CD14-positive monocyte (primary cell): ENCODE data around the gene FAT1. TPM values are rescaled to one million over a fixed set of nuclear protein-coding genes. Genes with fewer than 3 reads are reported as not detected.

Source experiments
- DNase-seq, 3 donors: peaks; one replicate each; pipeline ENCODE4 v3.0.0-alpha.2; 2011 to 2022
- H2AFZ ChIP-seq: 2 replicates; pipeline ENCODE4 v1.6.0; 2012; ENCODE audit warnings: mild to moderate bottlenecking, low read depth, low read length, inconsistent platforms; ENCODE audit not compliant: insufficient read depth, poor library complexity, severe bottlenecking
- H3K27ac ChIP-seq, 2 donors: 1 replicate in 1 of 2; 2 replicates in 1 of 2; pipeline ENCODE4 v1.5.1; 2012 to 2013; ENCODE audit warnings: low read length in 2 of 2, control low read depth in 1 of 2, inconsistent platforms in 1 of 2, low read depth in 1 of 2, mild to moderate bottlenecking in 1 of 2
- H3K27me3 ChIP-seq, 2 donors: one replicate each; pipeline versions ENCODE4 v1.6.0 to v1.6.1; 2011 to 2013; ENCODE audit warnings: low read length in 2 of 2; ENCODE audit not compliant: control insufficient read depth in 2 of 2, insufficient read depth in 2 of 2
- H3K36me3 ChIP-seq, 2 donors: replicated peaks in 1 of 2; 1 replicate in 1 of 2; 2 replicates in 1 of 2; pipeline versions ENCODE4 v1.5.1 to v1.6.1; 2012 to 2013; ENCODE audit warnings: low read length in 2 of 2, control low read depth in 1 of 2, inconsistent platforms in 1 of 2, mild to moderate bottlenecking in 1 of 2; ENCODE audit not compliant: insufficient read depth in 2 of 2, control insufficient read depth in 1 of 2
- H3K4me1 ChIP-seq, 2 donors: 1 replicate in 1 of 2; 2 replicates in 1 of 2; pipeline versions ENCODE4 v1.5.1 to v1.6.1; 2012 to 2013; ENCODE audit warnings: low read length in 2 of 2, control low read depth in 1 of 2, inconsistent platforms in 1 of 2, mild to moderate bottlenecking in 1 of 2, moderate library complexity in 1 of 2; ENCODE audit not compliant: insufficient read depth in 2 of 2, control insufficient read depth in 1 of 2
- H3K4me2 ChIP-seq: replicated peaks from 2 replicates; pipeline ENCODE3; 2012; ENCODE audit warnings: low read length, moderate library complexity, mild to moderate bottlenecking; ENCODE audit not compliant: poor library complexity, severe bottlenecking; ENCODE audit errors: extremely low read depth
- H3K4me3 ChIP-seq, 3 experiments: fragments of 200-600 bp in 1 of 3; sonication (generic) in 1 of 3; replicated peaks in 1 of 3; 1 replicate in 2 of 3; 2 replicates in 1 of 3; pipeline ENCODE4 v1.5.1; 2011 to 2013; ENCODE audit warnings: low read length in 3 of 3, mild to moderate bottlenecking in 3 of 3, control low read depth in 2 of 3, low read depth in 2 of 3, inconsistent platforms in 1 of 3, moderate library complexity in 1 of 3
- H3K79me2 ChIP-seq: 2 replicates; pipeline ENCODE4 v1.6.0; 2012; ENCODE audit warnings: mild to moderate bottlenecking, control low read depth, inconsistent platforms, low read length, moderate library complexity; ENCODE audit not compliant: insufficient read depth
- H3K9ac ChIP-seq: 2 replicates; pipeline ENCODE4 v1.6.0; 2017; ENCODE audit warnings: low read length, mild to moderate bottlenecking; ENCODE audit not compliant: insufficient read depth, poor library complexity, severe bottlenecking
- H3K9me3 ChIP-seq, 2 donors: replicated peaks in 1 of 2; 1 replicate in 1 of 2; 2 replicates in 1 of 2; pipeline versions ENCODE4 v1.5.1 to v1.6.1; 2012 to 2013; ENCODE audit warnings: low read length in 2 of 2, control low read depth in 1 of 2; ENCODE audit not compliant: control insufficient read depth in 1 of 2, insufficient read depth in 1 of 2
- H4K20me1 ChIP-seq: 2 replicates; pipeline ENCODE4 v1.6.0; 2012; ENCODE audit warnings: mild to moderate bottlenecking, low read length, control low read depth, moderate library complexity; ENCODE audit not compliant: insufficient read depth
- H3K27ac Mint-ChIP-seq, 7 donors: one replicate each; pipeline ENCODE4 v1.8.0; 2020; ENCODE audit warnings: mild to moderate bottlenecking in 7 of 7, mixed read lengths in 7 of 7, moderate library complexity in 6 of 7, inconsistent platforms in 2 of 7
- H3K27me3 Mint-ChIP-seq, 3 donors: one replicate each; pipeline ENCODE4 v1.8.0; 2021 to 2022; ENCODE audit warnings: low read depth in 3 of 3, mild to moderate bottlenecking in 3 of 3, mixed read lengths in 3 of 3, moderate library complexity in 3 of 3, inconsistent platforms in 1 of 3
- H3K36me3 Mint-ChIP-seq, 2 donors: one replicate each; pipeline ENCODE4 v1.8.0; 2020; ENCODE audit warnings: mixed read lengths in 2 of 2, inconsistent platforms in 1 of 2, mild to moderate bottlenecking in 1 of 2
- H3K4me1 Mint-ChIP-seq: one replicate; pipeline ENCODE4 v1.8.0; 2020; ENCODE audit warnings: mild to moderate bottlenecking, mixed read lengths
- H3K4me3 Mint-ChIP-seq, 2 donors: one replicate each; pipeline ENCODE4 v1.8.0; 2020; ENCODE audit warnings: mild to moderate bottlenecking in 2 of 2, mixed read lengths in 2 of 2, moderate library complexity in 1 of 2
- H3K9me3 Mint-ChIP-seq, 7 donors: one replicate each; pipeline ENCODE4 v1.8.0; 2020 to 2022; ENCODE audit warnings: mixed read lengths in 7 of 7, mild to moderate bottlenecking in 6 of 7, moderate library complexity in 6 of 7, inconsistent platforms in 2 of 7
- CTCF ChIP-seq: fragments of 200-600 bp; IDR thresholded peaks from one replicate; pipeline ENCODE4 v1.8.0; 2022; ENCODE audit warnings: antibody characterized with exemption, mild to moderate bottlenecking
- WGBS: methylation state at CpG from one replicate; pipeline ENCODE4 v1.1.5; 2013; ENCODE audit warnings: missing lambda C conversion rate; ENCODE audit not compliant: insufficient coverage; 5-methylcytosine and 5-hydroxymethylcytosine counted together
- intact Hi-C, 2 donors: fragments of 100-400 bp; cut with micrococcal nuclease; formaldehyde crosslinking; loops; one replicate each; pipeline versions ENCODE4 v1.15.0 to v1.15.1; 2023
- polyA plus RNA-seq, 3 donors: library from polyadenylated mRNA; depleted of rRNA in 1 of 3; unstranded in 2 of 3; stranded (reverse) in 1 of 3; fragments of 300-500 nt in 2 of 3; fragments of >200 nt in 1 of 3; fragmentation: Illumina TruSeq in 2 of 3; gene quantifications; 1 replicate in 2 of 3; 2 replicates in 1 of 3; pipeline ENCODE4 v1.2.3, GENCODE V29; 2012 to 2021

FAT1 gene
- polyA plus RNA-seq, 3 donors, result not detected

- intact Hi-C loops, result no loop called here
Measured at GRCh38 chr4:186730621-186731020, 7.0 kb upstream of the FAT1 start.

GRCh38 chr4:186729856-186730255 lies 6.2 kb upstream of the FAT1 start:
- Histone ChIP-seq H3K79me2 (no peaks in the 10 kb centered on the region), H3K36me3 (no peaks in the 10 kb centered on the region), H3K9ac (no peak overlapping the region), H3K27me3 (peaks cover 35 to 42% of the 10 kb centered on the region in 2 donors), H3K27ac (no peak overlapping the region), H3K4me2 (no peak overlapping the region), H4K20me1 (no peaks in the 10 kb centered on the region), H3K4me3 (no peak overlapping the region), H2AFZ (no peak overlapping the region), H3K9me3 (peaks cover 0 to 14% of the 10 kb centered on the region in 2 donors), H3K4me1 (no peaks in the 10 kb centered on the region)
- H3K4me3 Mint-ChIP-seq, result no peak overlapping the region
- no peak overlapping the region for H3K27ac Mint-ChIP-seq
- H3K27me3 Mint-ChIP-seq, result peaks cover 37 to 46% (median 43%) of the 10 kb centered on the region in 3 donors
- H3K4me1 Mint-ChIP-seq, result peaks cover 8% of the 10 kb centered on the region
- no peak for DNase-seq
- peaks cover 0 to 6% of the 10 kb centered on the region in 2 donors for H3K36me3 Mint-ChIP-seq
- intact Hi-C loops, result no loop called here
- no peak for TF ChIP-seq CTCF
- WGBS, result no CpG with 5 or more reads among the region's 1 CpG
- H3K9me3 Mint-ChIP-seq, result peaks cover 0 to 29% (median 3%) of the 10 kb centered on the region in 7 donors

More at GRCh38 chr4:186730621-186731020, 7.0 kb upstream of the FAT1 start:
- H4K20me1 ChIP-seq, result no peaks in the 10 kb centered on the region
- H3K27me3 ChIP-seq, result peaks cover 28 to 34% of the 10 kb centered on the region in 2 donors
- H3K4me3 Mint-ChIP-seq, result no peak overlapping the region
- H3K36me3 ChIP-seq, result no peaks in the 10 kb centered on the region
- H3K4me3 ChIP-seq, result no peak overlapping the region
- no CpG with 5 or more reads among the region's 5 CpGs for WGBS
- peaks cover 0 to 8% of the 10 kb centered on the region in 2 donors for H3K9me3 ChIP-seq
- H3K4me2 ChIP-seq, result no peak overlapping the region
- H3K4me1 Mint-ChIP-seq, result peaks cover 6% of the 10 kb centered on the region
- no peak overlapping the region for H2AFZ ChIP-seq
- no peak overlapping the region for H3K27ac Mint-ChIP-seq
- TF ChIP-seq CTCF, result no peak
- H3K79me2 ChIP-seq, result no peaks in the 10 kb centered on the region
- peaks cover 0 to 2% of the 10 kb centered on the region in 2 donors for H3K36me3 Mint-ChIP-seq
- H3K9me3 Mint-ChIP-seq, result peaks cover 0 to 23% (median 3%) of the 10 kb centered on the region in 7 donors
- H3K27ac ChIP-seq, result no peak overlapping the region
- no peaks in the 10 kb centered on the region for H3K4me1 ChIP-seq
- DNase-seq, result no peak
- peaks cover 29 to 38% (median 35%) of the 10 kb centered on the region in 3 donors for H3K27me3 Mint-ChIP-seq
- H3K9ac ChIP-seq, result no peak overlapping the region
